ENCODE measurements around the gene DDX6.
A peak's percentile ranks its signal among the peaks of the same experiment; 100 is the strongest.
"Not testable (repeated sequence)": the region's sequence is repeated elsewhere in the genome, so short reads cannot be mapped to it uniquely, and the experiment has no call there.

Gene DDX6, protein sequence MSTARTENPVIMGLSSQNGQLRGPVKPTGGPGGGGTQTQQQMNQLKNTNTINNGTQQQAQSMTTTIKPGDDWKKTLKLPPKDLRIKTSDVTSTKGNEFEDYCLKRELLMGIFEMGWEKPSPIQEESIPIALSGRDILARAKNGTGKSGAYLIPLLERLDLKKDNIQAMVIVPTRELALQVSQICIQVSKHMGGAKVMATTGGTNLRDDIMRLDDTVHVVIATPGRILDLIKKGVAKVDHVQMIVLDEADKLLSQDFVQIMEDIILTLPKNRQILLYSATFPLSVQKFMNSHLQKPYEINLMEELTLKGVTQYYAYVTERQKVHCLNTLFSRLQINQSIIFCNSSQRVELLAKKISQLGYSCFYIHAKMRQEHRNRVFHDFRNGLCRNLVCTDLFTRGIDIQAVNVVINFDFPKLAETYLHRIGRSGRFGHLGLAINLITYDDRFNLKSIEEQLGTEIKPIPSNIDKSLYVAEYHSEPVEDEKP

DNA sequence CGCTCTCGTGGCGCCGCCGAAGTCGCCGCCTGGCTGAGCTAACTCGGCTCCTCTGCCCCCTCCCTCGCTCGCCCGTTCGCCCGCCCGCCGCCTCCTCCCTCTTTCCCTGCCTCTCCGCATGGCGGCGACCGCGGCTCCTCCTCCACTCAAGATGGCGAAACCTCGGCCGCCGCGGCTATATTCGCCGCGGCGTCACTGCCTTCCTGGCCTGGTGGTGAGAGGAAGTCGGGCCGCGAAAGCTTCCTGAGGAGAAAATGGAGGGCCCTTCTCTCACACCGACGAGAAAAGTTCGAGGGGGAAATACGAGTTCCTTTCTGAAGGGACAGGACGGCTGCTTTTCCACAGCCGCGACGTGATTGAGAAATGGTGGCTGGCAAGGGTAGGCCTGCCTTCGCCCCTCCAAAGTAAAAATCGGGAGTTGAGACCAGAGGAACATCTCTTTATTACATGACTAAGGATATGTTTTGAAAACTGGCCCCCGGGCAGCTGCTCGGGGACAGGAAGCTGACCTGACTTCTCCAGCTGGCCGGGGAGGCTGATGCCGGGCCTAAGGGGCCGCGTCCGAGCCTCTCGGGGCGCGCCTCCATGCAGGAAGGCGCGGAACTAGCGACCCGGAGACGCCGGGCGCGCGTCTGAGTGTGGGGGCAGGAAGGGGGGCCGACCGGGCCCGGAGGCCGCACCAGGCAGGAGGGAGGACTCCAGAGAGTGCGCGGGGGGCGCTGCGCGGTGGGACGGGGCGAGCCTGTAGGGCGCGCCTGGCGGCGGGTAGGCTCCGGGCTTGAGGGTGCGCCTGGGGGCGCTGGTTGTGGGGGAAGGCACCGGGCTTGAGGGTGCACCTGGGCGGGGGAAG is at the start of gene DDX6:
DDX6 (minus strand) TSS at position 54 of the 850 bp plus-strand sequence. CDS start 4,913 bp downstream, outside the sequence.
- DNase-seq, result peak; percentile 42

DNA sequence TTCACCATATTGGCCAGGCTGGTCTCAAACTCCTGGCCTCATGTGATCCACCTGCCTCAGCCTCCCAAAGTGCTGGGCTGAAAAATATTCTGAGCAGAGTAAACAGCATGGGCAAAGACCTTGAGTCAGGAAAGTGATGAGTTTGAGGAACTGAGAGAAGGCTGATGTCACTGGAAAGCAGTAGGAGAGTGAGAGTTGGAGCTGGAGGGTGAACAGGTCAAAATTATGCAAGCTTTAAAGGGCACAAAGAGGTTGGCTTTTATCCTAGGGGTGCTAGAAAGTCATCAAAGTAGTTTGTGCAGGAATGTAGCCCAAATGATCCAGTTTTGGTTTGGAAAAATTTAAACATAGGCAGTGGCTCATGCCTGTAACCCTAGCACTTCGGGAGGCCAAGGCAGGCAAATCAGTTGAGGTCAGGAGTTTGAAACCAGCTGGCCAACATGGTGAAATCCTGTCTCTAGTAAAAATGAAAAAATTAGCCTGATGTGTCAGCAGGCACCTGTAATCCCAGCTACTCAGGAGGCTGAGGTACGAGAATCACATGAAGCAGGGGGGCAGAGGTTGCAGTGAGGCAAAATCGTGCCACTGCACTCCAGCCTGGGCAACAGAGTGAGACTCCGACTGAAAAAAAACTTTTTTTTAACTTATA is 48.1 kb upstream of the DDX6 start:
- DNase-seq, result no peak

DNA sequence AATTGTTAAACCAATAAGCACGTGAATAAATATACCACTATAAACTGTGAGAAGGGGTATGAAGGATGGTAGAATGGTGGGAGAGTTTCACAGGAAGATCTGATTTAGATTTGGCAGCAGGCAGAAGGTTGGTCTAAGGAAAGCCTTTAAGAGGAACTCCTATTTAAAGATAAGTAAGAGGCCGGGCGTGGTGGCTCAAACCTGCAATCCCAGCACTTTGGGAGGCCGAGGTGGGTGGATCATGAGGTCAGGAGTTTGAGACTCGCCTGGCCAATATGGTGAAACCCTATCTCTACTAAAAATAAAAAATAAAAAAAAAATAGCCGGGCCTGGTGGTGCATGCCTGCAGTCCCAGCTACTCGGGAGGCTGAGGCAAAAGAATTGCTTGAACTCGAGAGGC is 46.9 kb upstream of the DDX6 start:
- no peak for DNase-seq

- DNase-seq, result no peak
Observed at GRCh38 chr11:118834427-118835028, 43.6 kb upstream of the DDX6 start.

GRCh38 chr11:118827118-118827517 is 36.2 kb upstream of the DDX6 start:
- DNase-seq, result no peak

GRCh38 chr11:118822936-118823510 is 32.1 kb upstream of the DDX6 start:
- not testable (repeated sequence) for DNase-seq

DNA sequence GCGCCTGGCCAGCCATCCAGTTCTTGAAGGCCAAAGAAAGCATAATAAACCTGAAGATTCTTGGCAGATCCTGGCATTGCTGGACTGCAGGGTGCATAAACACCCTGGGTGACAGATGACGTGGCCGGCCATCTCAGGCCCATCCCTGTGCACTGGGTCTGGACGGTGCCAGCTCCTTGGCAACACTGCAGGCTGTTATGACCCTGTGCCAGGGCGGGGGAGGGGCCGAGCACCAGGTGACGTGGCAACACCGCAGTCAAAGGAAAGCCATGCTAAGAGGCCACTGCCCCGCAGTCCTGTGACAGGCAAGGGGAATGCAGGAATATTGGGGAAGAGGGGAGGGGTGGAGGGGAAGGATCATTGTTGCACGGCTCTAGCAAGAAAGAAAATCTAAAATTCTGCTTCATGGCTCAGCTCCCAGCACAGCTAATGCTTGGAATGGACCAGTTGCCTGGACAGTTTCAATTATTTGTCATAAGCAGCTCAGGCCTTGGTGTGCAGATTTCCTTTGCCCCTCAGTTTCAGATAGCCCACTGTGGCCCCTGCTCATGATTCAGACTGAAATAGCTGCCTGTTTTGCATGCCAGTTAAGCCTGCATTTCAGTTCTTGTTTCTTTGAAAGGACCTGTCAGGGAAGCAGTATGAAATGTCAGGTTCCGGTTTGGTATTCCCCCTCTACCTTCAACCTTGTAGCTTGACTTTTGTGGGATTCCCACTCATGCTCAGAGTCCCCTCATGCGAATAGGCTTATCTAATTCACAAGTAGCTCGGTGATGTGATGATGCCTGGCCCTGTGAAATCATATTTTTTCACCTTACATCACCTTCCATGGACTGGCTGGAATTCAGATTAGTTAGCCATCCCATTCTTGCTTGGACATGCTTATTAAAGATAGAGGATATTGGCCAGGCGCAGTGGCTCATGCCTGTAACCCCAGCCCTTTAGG is 29.7 kb upstream of the DDX6 start:
- DNase-seq, result no peak

- not testable (repeated sequence) for DNase-seq
Observed at GRCh38 chr11:118820025-118820379, 29.0 kb upstream of the DDX6 start.

DNA sequence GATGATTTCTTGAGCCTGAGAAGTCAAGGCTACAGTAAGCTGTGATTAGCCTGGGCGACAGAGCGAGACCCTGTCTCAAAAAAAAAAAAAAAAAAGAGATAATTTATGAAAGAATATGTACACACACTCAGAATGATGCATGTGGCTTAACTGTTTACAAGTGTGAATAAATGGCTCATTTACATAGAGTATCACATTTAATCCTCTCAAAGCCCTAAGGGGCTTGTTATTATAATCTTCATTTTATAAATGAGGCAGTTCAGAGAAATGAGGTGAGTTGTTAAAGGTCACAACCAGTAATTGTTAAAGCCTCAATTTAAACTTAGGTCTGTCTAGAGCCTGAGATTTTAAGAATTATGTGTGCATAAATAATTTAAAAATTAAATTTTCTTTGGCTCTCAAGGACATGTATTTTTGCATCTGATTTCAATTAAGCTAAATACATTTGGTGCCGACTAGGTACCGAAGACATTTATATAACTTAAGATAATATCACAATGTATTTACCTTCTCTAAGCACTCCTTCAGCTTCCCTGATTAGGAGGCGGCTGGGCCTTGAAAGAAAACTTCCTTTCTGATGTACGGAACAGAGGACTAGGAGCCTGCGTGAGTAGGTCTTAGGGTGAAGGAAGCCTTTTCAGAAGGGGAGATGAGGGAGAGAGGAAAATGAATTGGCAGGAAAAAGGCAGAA is 28.5 kb upstream of the DDX6 start:
- no peak for DNase-seq

GRCh38 chr11:118818130-118818529 is 27.2 kb upstream of the DDX6 start:
- DNase-seq, result no peak

DNA sequence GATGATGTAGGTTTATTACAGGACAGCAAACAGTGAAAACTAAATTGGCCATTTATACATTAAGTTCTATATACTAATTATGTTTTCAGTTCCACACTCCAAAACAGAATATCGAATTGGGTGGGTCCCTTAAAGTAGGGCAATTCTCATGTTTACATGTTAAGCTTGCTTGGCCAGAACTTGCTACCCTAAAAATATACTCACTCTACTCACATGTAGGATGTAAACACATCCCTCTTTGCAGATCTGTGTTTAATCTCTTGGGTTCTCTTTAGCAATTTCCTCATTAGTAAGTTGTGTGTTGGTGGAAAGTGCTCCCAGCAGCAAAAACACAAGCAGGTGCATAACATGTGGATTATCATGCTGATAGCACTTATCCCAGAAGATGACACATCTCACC is 22.6 kb upstream of the DDX6 start:
- no peak for DNase-seq

- no peak for DNase-seq
Observed at GRCh38 chr11:118812485-118812884, 21.5 kb upstream of the DDX6 start.

DNA sequence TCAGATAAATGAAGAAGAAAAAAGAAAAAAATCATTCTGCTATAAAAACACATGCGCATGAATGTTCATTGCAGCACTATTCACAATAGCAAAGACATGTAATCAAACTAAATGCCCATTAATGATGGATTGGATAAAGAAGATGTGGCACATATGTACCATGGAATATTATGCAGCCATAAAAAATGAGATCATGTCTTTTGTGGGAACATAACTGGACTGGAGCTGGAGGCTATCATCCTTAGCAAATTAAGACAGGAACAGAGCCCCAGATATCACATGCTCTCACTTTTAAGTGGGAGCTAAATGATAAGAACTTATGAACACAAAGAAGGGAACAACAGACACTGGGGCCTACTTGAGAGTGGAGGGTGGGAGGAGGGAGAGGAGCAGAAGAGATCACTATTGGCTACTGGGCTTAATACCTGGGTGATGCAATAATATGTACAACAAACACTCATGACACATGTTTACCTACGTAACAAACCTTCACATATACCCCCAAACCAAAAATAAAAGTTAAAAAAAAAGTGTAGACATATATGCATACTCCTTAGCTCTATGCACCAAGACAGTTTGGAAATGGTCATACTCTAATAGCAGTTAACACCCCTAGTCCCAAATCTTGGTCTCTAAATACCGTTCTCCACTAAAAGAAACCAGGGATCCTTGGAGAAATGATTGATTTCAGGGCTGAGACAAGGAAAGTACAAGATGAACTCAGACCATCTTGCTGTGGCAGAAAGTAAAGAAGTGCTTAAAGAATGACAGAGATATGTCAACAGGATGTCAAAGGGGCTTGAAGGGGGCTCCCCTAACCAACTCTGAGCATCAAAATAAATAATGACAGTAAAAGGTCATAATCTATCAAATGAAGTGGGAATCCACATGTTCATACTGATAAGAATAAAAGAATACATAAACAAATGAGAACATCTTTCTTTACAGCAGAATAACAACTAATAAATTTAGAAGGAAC is 17.1 kb upstream of the DDX6 start:
- no peak for DNase-seq

- no peak for DNase-seq
Observed at GRCh38 chr11:118806400-118806799, 15.4 kb upstream of the DDX6 start.

GRCh38 chr11:118804094-118804493 is 13.1 kb upstream of the DDX6 start:
- DNase-seq, result no peak

DNA sequence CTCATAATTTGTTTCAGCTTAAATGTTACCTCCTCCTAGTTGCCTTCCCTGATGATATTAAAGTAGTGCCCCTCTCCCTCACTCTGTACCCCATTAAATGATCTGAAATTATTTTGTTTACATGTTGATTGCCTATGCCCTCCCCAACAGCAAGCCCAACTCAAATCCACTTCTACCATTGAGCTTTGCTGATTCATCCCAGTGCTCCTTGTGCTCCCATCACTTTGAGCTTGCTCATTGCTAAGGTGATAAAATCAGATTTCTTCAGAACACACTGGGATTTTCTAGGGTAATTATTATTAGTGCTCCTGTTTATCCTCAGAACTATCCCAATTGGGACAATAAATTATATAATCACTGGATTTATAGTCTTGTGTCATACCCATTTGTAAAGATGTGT is 8.4 kb upstream of the DDX6 start:
- DNase-seq, result no peak

DNA sequence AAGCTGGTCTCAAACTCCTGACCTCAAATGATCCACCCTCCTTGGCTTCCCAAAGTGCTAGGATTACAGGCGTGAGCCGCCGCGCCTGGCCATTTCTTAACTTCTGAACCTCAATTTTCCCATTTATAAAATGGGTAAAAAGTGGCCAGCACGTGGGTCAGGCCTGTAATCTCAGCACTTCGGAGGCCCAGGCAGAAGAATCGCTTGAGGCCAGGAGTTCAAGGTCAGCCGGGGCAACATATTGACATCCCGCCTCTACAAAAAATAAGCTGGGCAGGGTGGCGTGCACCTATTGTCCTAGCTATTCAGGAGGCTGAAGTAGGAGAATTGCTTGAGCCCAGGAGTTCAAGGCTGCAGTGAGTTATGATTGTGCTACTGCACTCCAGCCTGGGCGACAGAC is 6.5 kb upstream of the DDX6 start:
- no peak for DNase-seq

DNA sequence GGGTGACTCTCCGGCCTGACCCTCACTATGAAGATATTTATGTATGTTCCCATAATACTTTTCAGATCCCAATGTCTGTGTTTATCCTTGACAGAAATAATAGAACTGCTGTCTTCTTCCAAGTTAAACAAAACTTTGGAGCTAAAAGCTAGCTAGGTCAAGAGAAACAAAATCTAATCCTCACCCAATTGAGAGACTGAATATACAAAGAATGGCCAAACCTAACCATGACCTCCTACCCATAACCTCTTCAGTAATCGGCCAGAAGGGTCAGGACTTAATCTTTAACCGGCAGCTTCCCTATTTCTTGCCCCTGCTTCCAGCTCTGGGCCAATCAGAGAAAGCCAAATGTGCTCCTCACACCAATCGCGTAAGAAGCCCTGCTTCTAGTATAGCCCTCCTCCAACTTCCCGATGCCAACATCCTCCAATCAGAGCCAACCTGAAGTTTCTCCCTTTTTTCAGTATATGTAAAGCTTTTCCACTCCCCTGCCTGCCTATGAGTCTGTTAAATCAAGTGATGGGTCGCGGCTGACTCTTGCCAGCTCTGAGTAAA is 1.7 kb upstream of the DDX6 start:
- no peak for DNase-seq

GRCh38 chr11:118791961-118792569 is 1.1 kb upstream of the DDX6 start:
- DNase-seq, result no peak

Data from NCI-H2081 treated with DMSO at 0.1 percent for 48 hours (cell line).